PC-9 (cell line): ENCODE results near the gene BTAF1.

Source experiments
- CTCF ChIP-seq: fragments of 200-600 bp; sonication (generic); conservative IDR thresholded peaks from 2 replicates; pipeline ENCODE4 v1.6.1; 2017; ENCODE audit warnings: mixed run types, antibody characterized with exemption, mild to moderate bottlenecking, moderate library complexity
- EZH2 ChIP-seq: fragments of 200-600 bp; sonication (generic); IDR thresholded peaks from 2 replicates; pipeline ENCODE4 v1.8.0; 2017; ENCODE audit warnings: antibody characterized with exemption, low read depth

- no peak for TF ChIP-seq EZH2
- TF ChIP-seq CTCF: no peak
Observed at GRCh38 chr10:92010047-92010735, 86.6 kb downstream of the BTAF1 start.
